Measurements from ENCODE around the gene MELK. TPM values are rescaled to one million over a fixed set of nuclear protein-coding genes. Genes with fewer than 3 reads are reported as not detected.

The MELK gene
- total and polyA plus RNA-seq, 10 of the 15 experiments (the other 5 are each of a cell fraction or from before 2014, with no cell fraction given): 38.7 to 80.3 (median 51.6) TPM

DNA sequence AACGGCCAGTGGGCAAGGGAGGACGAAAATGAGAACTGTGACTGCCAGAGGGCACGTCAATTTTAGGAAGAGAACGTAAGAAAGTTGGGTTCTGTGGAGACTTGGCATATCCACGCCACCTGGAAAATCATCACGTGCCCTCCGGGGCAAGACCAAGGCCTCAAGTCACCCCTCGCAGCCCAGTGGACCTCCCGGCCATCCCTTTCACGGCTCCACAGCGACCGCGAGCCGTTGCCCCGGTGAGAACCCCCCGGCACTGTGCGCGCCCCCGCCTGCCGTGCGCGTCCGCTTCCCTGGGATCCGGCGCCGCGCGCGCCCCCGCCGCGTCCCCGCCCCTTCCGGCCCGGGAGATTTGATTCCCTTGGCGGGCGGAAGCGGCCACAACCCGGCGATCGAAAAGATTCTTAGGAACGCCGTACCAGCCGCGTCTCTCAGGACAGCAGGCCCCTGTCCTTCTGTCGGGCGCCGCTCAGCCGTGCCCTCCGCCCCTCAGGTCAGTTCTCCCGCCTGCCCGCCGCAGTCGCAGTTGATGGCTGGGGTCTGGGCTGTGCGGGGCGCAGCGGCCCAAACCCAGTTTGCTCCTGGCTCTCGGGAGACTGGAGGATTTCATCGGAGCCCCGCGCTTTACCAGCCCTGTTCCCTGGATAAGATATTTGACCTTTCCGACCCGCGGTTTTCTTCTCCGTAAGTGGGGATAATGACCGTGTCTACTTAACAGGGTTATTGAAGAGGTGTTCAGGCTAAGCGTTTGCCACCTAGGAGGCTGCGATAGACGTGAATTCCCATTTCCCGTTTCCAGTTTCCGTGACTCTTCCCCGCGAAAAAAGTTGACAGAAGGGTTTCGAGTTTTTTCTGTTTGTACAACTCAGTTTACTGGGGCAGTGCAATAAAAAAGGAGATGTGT lies at the start of gene MELK (continued):
- TF ChIP-seq, protein P1, sequence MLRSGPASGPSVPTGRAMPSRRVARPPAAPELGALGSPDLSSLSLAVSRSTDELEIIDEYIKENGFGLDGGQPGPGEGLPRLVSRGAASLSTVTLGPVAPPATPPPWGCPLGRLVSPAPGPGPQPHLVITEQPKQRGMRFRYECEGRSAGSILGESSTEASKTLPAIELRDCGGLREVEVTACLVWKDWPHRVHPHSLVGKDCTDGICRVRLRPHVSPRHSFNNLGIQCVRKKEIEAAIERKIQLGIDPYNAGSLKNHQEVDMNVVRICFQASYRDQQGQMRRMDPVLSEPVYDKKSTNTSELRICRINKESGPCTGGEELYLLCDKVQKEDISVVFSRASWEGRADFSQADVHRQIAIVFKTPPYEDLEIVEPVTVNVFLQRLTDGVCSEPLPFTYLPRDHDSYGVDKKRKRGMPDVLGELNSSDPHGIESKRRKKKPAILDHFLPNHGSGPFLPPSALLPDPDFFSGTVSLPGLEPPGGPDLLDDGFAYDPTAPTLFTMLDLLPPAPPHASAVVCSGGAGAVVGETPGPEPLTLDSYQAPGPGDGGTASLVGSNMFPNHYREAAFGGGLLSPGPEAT (IDR thresholded peaks at IDR 0.05; ENCODE audit: low read depth): 0 out of 2 replicates have a peak, but pooled peaks have one; percentile 28
- TF ChIP-seq NFXL1 (IDR thresholded peaks at IDR 0.05; ENCODE audit: borderline replicate concordance) (no peak), CHD2 (IDR thresholded peaks at IDR 0.05; ENCODE audit: borderline replicate concordance, low read depth, low read length) (no peak), MYC (IDR thresholded peaks at IDR 0.05; ENCODE audit: insufficient read depth, insufficient read length, insufficient replicate concordance, low read length, severe bottlenecking) (no peak), CEBPB (IDR thresholded peaks at IDR 0.05; ENCODE audit: borderline replicate concordance in 1 of 2, low read depth in 2 of 2, low read length in 2 of 2) (no peak), ESRRA (IDR thresholded peaks at IDR 0.05; ENCODE audit: low read length) (no peak), RCOR1 (conservative IDR thresholded peaks at IDR 0.05; ENCODE audit: low read depth, low read length) (no peak), SREBF2 (IDR thresholded peaks at IDR 0.05; ENCODE audit: low read length) (no peak), POLR2AphosphoS5 (IDR thresholded peaks at IDR 0.05; ENCODE audit: low read length) (peak; percentile 84), BMI1 (IDR thresholded peaks at IDR 0.05; ENCODE audit: borderline replicate concordance) (no peak)
- TF ChIP-seq, protein P2, sequence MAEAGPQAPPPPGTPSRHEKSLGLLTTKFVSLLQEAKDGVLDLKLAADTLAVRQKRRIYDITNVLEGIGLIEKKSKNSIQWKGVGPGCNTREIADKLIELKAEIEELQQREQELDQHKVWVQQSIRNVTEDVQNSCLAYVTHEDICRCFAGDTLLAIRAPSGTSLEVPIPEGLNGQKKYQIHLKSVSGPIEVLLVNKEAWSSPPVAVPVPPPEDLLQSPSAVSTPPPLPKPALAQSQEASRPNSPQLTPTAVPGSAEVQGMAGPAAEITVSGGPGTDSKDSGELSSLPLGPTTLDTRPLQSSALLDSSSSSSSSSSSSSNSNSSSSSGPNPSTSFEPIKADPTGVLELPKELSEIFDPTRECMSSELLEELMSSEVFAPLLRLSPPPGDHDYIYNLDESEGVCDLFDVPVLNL (IDR thresholded peaks at IDR 0.05; ENCODE audit: low read depth, low read length): peak; percentile 96
- TF ChIP-seq, protein P3, sequence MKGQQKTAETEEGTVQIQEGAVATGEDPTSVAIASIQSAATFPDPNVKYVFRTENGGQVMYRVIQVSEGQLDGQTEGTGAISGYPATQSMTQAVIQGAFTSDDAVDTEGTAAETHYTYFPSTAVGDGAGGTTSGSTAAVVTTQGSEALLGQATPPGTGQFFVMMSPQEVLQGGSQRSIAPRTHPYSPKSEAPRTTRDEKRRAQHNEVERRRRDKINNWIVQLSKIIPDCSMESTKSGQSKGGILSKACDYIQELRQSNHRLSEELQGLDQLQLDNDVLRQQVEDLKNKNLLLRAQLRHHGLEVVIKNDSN (IDR thresholded peaks at IDR 0.05; ENCODE audit: borderline replicate concordance, extremely low read length, insufficient read depth, low read depth, low read length): peak; percentile 17
- TF ChIP-seq, protein P4, sequence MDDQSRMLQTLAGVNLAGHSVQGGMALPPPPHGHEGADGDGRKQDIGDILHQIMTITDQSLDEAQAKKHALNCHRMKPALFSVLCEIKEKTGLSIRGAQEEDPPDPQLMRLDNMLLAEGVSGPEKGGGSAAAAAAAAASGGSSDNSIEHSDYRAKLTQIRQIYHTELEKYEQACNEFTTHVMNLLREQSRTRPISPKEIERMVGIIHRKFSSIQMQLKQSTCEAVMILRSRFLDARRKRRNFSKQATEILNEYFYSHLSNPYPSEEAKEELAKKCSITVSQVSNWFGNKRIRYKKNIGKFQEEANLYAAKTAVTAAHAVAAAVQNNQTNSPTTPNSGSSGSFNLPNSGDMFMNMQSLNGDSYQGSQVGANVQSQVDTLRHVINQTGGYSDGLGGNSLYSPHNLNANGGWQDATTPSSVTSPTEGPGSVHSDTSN (IDR thresholded peaks at IDR 0.05; ENCODE audit: insufficient replicate concordance, low read depth, low read length): peak; percentile 3
- TF ChIP-seq, protein P5, sequence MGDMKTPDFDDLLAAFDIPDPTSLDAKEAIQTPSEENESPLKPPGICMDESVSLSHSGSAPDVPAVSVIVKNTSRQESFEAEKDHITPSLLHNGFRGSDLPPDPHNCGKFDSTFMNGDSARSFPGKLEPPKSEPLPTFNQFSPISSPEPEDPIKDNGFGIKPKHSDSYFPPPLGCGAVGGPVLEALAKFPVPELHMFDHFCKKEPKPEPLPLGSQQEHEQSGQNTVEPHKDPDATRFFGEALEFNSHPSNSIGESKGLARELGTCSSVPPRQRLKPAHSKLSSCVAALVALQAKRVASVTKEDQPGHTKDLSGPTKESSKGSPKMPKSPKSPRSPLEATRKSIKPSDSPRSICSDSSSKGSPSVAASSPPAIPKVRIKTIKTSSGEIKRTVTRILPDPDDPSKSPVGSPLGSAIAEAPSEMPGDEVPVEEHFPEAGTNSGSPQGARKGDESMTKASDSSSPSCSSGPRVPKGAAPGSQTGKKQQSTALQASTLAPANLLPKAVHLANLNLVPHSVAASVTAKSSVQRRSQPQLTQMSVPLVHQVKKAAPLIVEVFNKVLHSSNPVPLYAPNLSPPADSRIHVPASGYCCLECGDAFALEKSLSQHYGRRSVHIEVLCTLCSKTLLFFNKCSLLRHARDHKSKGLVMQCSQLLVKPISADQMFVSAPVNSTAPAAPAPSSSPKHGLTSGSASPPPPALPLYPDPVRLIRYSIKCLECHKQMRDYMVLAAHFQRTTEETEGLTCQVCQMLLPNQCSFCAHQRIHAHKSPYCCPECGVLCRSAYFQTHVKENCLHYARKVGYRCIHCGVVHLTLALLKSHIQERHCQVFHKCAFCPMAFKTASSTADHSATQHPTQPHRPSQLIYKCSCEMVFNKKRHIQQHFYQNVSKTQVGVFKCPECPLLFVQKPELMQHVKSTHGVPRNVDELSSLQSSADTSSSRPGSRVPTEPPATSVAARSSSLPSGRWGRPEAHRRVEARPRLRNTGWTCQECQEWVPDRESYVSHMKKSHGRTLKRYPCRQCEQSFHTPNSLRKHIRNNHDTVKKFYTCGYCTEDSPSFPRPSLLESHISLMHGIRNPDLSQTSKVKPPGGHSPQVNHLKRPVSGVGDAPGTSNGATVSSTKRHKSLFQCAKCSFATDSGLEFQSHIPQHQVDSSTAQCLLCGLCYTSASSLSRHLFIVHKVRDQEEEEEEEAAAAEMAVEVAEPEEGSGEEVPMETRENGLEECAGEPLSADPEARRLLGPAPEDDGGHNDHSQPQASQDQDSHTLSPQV (IDR thresholded peaks at IDR 0.05): no peak
- TF ChIP-seq, protein P6, sequence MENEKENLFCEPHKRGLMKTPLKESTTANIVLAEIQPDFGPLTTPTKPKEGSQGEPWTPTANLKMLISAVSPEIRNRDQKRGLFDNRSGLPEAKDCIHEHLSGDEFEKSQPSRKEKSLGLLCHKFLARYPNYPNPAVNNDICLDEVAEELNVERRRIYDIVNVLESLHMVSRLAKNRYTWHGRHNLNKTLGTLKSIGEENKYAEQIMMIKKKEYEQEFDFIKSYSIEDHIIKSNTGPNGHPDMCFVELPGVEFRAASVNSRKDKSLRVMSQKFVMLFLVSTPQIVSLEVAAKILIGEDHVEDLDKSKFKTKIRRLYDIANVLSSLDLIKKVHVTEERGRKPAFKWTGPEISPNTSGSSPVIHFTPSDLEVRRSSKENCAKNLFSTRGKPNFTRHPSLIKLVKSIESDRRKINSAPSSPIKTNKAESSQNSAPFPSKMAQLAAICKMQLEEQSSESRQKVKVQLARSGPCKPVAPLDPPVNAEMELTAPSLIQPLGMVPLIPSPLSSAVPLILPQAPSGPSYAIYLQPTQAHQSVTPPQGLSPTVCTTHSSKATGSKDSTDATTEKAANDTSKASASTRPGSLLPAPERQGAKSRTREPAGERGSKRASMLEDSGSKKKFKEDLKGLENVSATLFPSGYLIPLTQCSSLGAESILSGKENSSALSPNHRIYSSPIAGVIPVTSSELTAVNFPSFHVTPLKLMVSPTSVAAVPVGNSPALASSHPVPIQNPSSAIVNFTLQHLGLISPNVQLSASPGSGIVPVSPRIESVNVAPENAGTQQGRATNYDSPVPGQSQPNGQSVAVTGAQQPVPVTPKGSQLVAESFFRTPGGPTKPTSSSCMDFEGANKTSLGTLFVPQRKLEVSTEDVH (IDR thresholded peaks at IDR 0.05; ENCODE audit: low read depth, partially characterized antibody): no peak

All from GM12878 (cell line).